Parathyroid adenoma (tissue), 2 donors: ENCODE measurements around the gene N4BP2.
A peak's percentile ranks its signal among the peaks of the same experiment; 100 is the strongest.

Experiments
- H2AFZ ChIP-seq: fragments of 300-600 bp; sonication (generic); one replicate; pipeline ENCODE4 v1.7.0; 2017; ENCODE audit warnings: antibody characterized with exemption, mild to moderate bottlenecking
- H3K27ac ChIP-seq: fragments of 300-600 bp; sonication (generic); one replicate; pipeline ENCODE4 v1.7.0; 2017
- H3K27me3 ChIP-seq: fragments of 300-600 bp; sonication (generic); one replicate; pipeline ENCODE4 v1.7.0; 2017; ENCODE audit warnings: low read length; ENCODE audit not compliant: control insufficient read depth, insufficient read depth
- H3K36me3 ChIP-seq: fragments of 300-600 bp; sonication (generic); one replicate; pipeline ENCODE4 v1.7.0; 2017; ENCODE audit warnings: low read length; ENCODE audit not compliant: control insufficient read depth, insufficient read depth
- H3K4me1 ChIP-seq: fragments of 300-600 bp; sonication (generic); one replicate; pipeline ENCODE4 v1.7.0; 2017; ENCODE audit warnings: control low read depth
- H3K4me2 ChIP-seq: fragments of 300-600 bp; sonication (generic); one replicate; pipeline ENCODE4 v1.7.0; 2017; ENCODE audit warnings: low read length
- H3K4me3 ChIP-seq: fragments of 300-600 bp; sonication (generic); one replicate; pipeline ENCODE4 v1.7.0; 2017; ENCODE audit warnings: low read depth, low read length
- H3K79me2 ChIP-seq: fragments of 300-600 bp; sonication (generic); one replicate; pipeline ENCODE4 v1.7.0; 2017; ENCODE audit warnings: control low read depth
- H3K9ac ChIP-seq: fragments of 300-600 bp; sonication (generic); one replicate; pipeline ENCODE4 v1.7.0; 2017; ENCODE audit warnings: mild to moderate bottlenecking
- H3K9me3 ChIP-seq: fragments of 300-600 bp; sonication (generic); one replicate; pipeline ENCODE4 v1.7.0; 2017; ENCODE audit warnings: low read length; ENCODE audit not compliant: control insufficient read depth
- TF ChIP-seq, protein P1 (sequence below): fragments of 300-600 bp; sonication (generic); IDR thresholded peaks from one replicate; pipeline ENCODE4 v1.7.0; 2017; ENCODE audit warnings: antibody characterized with exemption, mild to moderate bottlenecking
- donor health status: primary hyperparathyroidism.

The N4BP2 gene

GRCh38 chr4:40196272-40196671, 139.6 kb downstream of the N4BP2 start:
- H3K9me3 ChIP-seq: no peaks in the 10 kb centered on the region
- no peaks in the 10 kb centered on the region for H3K36me3 ChIP-seq
- H3K4me2 ChIP-seq: no peak overlapping the region
- H3K9ac ChIP-seq: no peak overlapping the region
- H3K27me3 ChIP-seq: no peaks in the 10 kb centered on the region
- no peak overlapping the region for H3K27ac ChIP-seq
- H3K4me1 ChIP-seq: no peaks in the 10 kb centered on the region
- H2AFZ ChIP-seq: no peak overlapping the region
- TF ChIP-seq, protein P1, sequence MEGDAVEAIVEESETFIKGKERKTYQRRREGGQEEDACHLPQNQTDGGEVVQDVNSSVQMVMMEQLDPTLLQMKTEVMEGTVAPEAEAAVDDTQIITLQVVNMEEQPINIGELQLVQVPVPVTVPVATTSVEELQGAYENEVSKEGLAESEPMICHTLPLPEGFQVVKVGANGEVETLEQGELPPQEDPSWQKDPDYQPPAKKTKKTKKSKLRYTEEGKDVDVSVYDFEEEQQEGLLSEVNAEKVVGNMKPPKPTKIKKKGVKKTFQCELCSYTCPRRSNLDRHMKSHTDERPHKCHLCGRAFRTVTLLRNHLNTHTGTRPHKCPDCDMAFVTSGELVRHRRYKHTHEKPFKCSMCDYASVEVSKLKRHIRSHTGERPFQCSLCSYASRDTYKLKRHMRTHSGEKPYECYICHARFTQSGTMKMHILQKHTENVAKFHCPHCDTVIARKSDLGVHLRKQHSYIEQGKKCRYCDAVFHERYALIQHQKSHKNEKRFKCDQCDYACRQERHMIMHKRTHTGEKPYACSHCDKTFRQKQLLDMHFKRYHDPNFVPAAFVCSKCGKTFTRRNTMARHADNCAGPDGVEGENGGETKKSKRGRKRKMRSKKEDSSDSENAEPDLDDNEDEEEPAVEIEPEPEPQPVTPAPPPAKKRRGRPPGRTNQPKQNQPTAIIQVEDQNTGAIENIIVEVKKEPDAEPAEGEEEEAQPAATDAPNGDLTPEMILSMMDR: no peak
- H3K79me2 ChIP-seq: no peaks in the 10 kb centered on the region
- no peak overlapping the region for H3K4me3 ChIP-seq

- no peaks in the 10 kb centered on the region for H3K36me3 ChIP-seq
- H3K4me1 ChIP-seq: no peaks in the 10 kb centered on the region
- no peak within 1 kb of the TSS for H3K27ac ChIP-seq
- H3K4me3 ChIP-seq: no peak within 1 kb of the TSS
- H3K9ac ChIP-seq: no peak within 1 kb of the TSS
- H3K79me2 ChIP-seq: no peaks in the 10 kb centered on the region
- no peaks in the 10 kb centered on the region for H3K9me3 ChIP-seq
- TF ChIP-seq, protein P1: no peak
- no peaks in the 10 kb centered on the region for H3K27me3 ChIP-seq
- no peak within 1 kb of the TSS for H3K4me2 ChIP-seq
- no peak within 1 kb of the TSS for H2AFZ ChIP-seq
Measured at GRCh38 chr4:40196724-40197281, 140.2 kb downstream of the N4BP2 start, which contains the start of gene RHOH. Gene RHOH, plus strand, starts transcription at chr4:40197031. Its CDS starts 46,356 bp downstream, at chr4:40243387.

- no peak overlapping the region for H2AFZ ChIP-seq
- H3K27me3 ChIP-seq: no peaks in the 10 kb centered on the region
- TF ChIP-seq, protein P1: no peak
- H3K27ac ChIP-seq: no peak overlapping the region
- no peaks in the 10 kb centered on the region for H3K4me1 ChIP-seq
- no peak overlapping the region for H3K4me2 ChIP-seq
- no peaks in the 10 kb centered on the region for H3K9me3 ChIP-seq
- H3K36me3 ChIP-seq: no peaks in the 10 kb centered on the region
- no peak overlapping the region for H3K9ac ChIP-seq
- no peaks in the 10 kb centered on the region for H3K79me2 ChIP-seq
- no peak overlapping the region for H3K4me3 ChIP-seq
Measured at GRCh38 chr4:40197879-40198689, 141.4 kb downstream of the N4BP2 start.

DNA sequence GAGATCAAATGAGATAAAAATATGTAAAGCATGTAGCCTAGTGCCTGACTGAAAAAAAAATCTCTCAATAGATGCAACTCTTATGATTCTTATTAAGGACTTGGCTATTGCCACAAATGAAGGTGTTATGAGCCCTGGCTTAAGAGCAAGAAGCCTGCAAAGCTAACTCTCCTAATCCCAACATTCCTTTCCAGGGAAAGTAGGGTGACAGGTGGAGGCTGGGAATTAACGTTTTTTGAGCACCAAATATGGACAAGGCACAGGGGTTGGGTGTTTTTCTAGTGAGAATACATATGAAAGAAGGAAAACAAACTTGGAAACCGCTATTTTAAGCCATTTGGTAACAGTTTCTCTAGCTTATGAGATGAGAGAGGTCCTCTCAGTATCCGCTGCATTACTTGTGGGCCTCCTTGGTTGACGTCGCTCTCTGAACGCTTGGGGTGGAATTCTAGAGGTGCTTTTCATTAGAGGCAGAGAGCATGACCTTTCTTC, 142.6 kb downstream of the N4BP2 start:
- Histone ChIP-seq H3K4me2 (no peak overlapping the region), H3K4me3 (no peak overlapping the region), H3K9me3 (no peaks in the 10 kb centered on the region), H3K4me1 (no peaks in the 10 kb centered on the region), H3K9ac (no peak overlapping the region), H3K36me3 (no peaks in the 10 kb centered on the region), H3K27ac (peak overlapping the region; percentile 4), H3K27me3 (no peaks in the 10 kb centered on the region), H3K79me2 (no peaks in the 10 kb centered on the region), H2AFZ (no peak overlapping the region)
- TF ChIP-seq, protein P1: no peak
